PC-3 (cell line): ENCODE data around the gene ATP5F1B.

Experiments
- EZH2 ChIP-seq: fragments of 300-600 bp; sonication (generic); IDR thresholded peaks from one replicate; pipeline ENCODE4 v1.6.1; 2017; ENCODE audit warnings: antibody characterized with exemption, mild to moderate bottlenecking, low read length; ENCODE audit not compliant: unreplicated experiment
- EZH2phosphoT487 ChIP-seq: fragments of 300-600 bp; sonication (generic); IDR thresholded peaks from 2 replicates; pipeline ENCODE4 v1.6.1; 2018; ENCODE audit warnings: mild to moderate bottlenecking, antibody characterized with exemption, low read length, borderline replicate concordance
- TF ChIP-seq, protein P1 (sequence below): fragments of 300-600 bp; sonication (generic); conservative IDR thresholded peaks from 2 replicates; pipeline ENCODE4 v1.5.1; 2017; ENCODE audit warnings: antibody characterized with exemption, low read depth, mild to moderate bottlenecking, low read length

DNA sequence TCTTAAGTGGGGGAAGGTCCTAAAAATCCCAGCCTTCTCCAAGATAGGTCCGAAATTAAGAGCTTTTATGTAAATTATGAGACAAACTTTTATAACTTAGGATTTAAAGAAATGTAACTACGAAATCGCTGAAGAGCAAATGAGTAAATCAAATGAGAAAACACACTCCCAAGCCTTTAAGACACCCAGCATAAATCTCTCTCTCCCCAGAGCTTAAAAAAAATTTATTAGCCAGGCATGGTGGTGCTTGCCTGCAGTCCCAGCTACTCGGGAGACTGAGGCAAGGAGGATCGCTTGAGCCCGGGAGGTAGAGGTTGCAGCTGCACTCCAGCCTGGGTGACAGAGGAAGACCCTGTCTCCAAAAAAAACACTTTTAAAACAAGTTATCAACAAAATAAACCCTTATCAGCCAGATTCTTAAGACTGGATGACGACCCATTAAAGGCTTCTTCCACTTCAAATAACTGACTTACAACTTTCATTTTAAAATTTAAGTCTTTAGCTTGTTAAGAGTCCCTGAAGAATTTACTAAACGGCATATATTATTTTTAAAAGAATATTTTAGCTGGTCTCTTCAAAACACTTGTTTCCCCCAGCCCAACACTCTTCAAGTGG, 39.1 kb upstream of the ATP5F1B start:
- TF ChIP-seq, protein P1, sequence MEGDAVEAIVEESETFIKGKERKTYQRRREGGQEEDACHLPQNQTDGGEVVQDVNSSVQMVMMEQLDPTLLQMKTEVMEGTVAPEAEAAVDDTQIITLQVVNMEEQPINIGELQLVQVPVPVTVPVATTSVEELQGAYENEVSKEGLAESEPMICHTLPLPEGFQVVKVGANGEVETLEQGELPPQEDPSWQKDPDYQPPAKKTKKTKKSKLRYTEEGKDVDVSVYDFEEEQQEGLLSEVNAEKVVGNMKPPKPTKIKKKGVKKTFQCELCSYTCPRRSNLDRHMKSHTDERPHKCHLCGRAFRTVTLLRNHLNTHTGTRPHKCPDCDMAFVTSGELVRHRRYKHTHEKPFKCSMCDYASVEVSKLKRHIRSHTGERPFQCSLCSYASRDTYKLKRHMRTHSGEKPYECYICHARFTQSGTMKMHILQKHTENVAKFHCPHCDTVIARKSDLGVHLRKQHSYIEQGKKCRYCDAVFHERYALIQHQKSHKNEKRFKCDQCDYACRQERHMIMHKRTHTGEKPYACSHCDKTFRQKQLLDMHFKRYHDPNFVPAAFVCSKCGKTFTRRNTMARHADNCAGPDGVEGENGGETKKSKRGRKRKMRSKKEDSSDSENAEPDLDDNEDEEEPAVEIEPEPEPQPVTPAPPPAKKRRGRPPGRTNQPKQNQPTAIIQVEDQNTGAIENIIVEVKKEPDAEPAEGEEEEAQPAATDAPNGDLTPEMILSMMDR: no peak
- TF ChIP-seq EZH2 (no peak), EZH2phosphoT487 (no peak)
